ENCODE results near the gene TRIM68.

DNA sequence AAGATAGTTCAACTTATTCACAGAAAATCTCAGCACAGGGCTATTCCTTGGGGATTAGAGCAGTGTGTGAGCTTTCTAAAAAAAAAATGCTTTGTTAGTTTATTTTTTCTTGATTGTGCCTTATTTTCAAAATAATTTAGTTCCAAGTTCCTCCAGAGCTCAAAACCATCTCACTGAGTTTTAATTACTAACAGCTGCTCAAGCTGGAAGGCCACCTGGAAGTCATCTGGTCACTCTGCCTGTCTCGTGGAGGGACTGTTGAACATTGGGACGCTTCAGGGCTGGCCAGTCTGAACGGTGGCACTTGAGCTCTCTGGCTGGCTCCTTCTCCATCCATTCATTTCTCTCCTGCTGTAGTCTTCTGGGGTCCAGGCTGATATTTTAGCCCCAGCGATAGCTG is 39.7 kb upstream of the TRIM68 start:
- TF ChIP-seq, protein P1, sequence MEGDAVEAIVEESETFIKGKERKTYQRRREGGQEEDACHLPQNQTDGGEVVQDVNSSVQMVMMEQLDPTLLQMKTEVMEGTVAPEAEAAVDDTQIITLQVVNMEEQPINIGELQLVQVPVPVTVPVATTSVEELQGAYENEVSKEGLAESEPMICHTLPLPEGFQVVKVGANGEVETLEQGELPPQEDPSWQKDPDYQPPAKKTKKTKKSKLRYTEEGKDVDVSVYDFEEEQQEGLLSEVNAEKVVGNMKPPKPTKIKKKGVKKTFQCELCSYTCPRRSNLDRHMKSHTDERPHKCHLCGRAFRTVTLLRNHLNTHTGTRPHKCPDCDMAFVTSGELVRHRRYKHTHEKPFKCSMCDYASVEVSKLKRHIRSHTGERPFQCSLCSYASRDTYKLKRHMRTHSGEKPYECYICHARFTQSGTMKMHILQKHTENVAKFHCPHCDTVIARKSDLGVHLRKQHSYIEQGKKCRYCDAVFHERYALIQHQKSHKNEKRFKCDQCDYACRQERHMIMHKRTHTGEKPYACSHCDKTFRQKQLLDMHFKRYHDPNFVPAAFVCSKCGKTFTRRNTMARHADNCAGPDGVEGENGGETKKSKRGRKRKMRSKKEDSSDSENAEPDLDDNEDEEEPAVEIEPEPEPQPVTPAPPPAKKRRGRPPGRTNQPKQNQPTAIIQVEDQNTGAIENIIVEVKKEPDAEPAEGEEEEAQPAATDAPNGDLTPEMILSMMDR (IDR thresholded peaks at IDR 0.05), result no peak
- TF ChIP-seq EZH2 (IDR thresholded peaks at IDR 0.05), result no peak

Data from neural progenitor cell (in vitro differentiated cells).